Measurements from ENCODE around the gene CLSTN2. TPM values are rescaled to one million over a fixed set of nuclear protein-coding genes. Genes with fewer than 3 reads are reported as not detected.

Gene CLSTN2
- total and polyA plus RNA-seq, 12 donors: 0.67 to 17.8 (median 5.3) TPM

- H3K4me1 ChIP-seq (replicated peaks in 1 of 2): no peaks in the 10 kb centered on the region
- peaks cover 0 to 5% (median 0%) of the 10 kb centered on the region in 3 donors for H3K9me3 ChIP-seq (replicated peaks in 1 of 3)
- TF ChIP-seq CTCF (IDR thresholded peaks at IDR 0.05) (no peak), POLR2A (IDR thresholded peaks at IDR 0.05) (no peak)
- H3K27me3 ChIP-seq: no peaks in the 10 kb centered on the region
- 69 to 78% (median 74%) methylated on average over 2 to 4 of the region's 4 CpGs for WGBS, 4 donors
- no peak overlapping the region for H3K4me3 ChIP-seq
- intact Hi-C loops (cut with DNase I): no loop called here
- no peaks in the 10 kb centered on the region for H3K36me3 ChIP-seq (replicated peaks in 1 of 2)
- H3K27ac ChIP-seq: no peak overlapping the region
- no peak for DNase-seq
Observed at GRCh38 chr3:140205598-140205997, 270.6 kb downstream of the CLSTN2 start.

- TF ChIP-seq POLR2A (IDR thresholded peaks at IDR 0.05) (no peak), CTCF (IDR thresholded peaks at IDR 0.05) (no peak)
- H3K9me3 ChIP-seq (replicated peaks in 1 of 3): peaks cover 0 to 5% (median 0%) of the 10 kb centered on the region in 3 donors
- WGBS, 4 donors: 38 to 52% (median 49%) methylated on average over 4 of the region's 4 CpGs
- no peak overlapping the region for H3K4me3 ChIP-seq
- no peaks in the 10 kb centered on the region for H3K36me3 ChIP-seq (replicated peaks in 1 of 2)
- no peak overlapping the region for H3K27ac ChIP-seq
- no peaks in the 10 kb centered on the region for H3K27me3 ChIP-seq
- intact Hi-C loops (cut with DNase I): no loop called here
- no peaks in the 10 kb centered on the region for H3K4me1 ChIP-seq (replicated peaks in 1 of 2)
- no peak for DNase-seq
Observed at GRCh38 chr3:140206196-140207040, 271.4 kb downstream of the CLSTN2 start.

GRCh38 chr3:140207541-140207940 lies 272.6 kb downstream of the CLSTN2 start:
- no peak for DNase-seq
- peaks cover 0 to 5% (median 0%) of the 10 kb centered on the region in 3 donors for H3K9me3 ChIP-seq (replicated peaks in 1 of 3)
- H3K36me3 ChIP-seq (replicated peaks in 1 of 2): no peaks in the 10 kb centered on the region
- H3K27me3 ChIP-seq: no peaks in the 10 kb centered on the region
- intact Hi-C loops (cut with DNase I): no loop called here
- 47 to 69% (median 61%) methylated on average over 2 of the region's 2 CpGs for WGBS, 4 donors
- no peak overlapping the region for H3K27ac ChIP-seq
- TF ChIP-seq POLR2A (IDR thresholded peaks at IDR 0.05) (no peak), CTCF (IDR thresholded peaks at IDR 0.05) (no peak)
- no peaks in the 10 kb centered on the region for H3K4me1 ChIP-seq (replicated peaks in 1 of 2)
- no peak overlapping the region for H3K4me3 ChIP-seq

- no peak for TF ChIP-seq POLR2A (IDR thresholded peaks at IDR 0.05)
- TF ChIP-seq CTCF (IDR thresholded peaks at IDR 0.05): peak in 5 of 6 experiments; percentile 27 to 43 (median 34)
- H3K4me1 ChIP-seq (replicated peaks in 1 of 2): no peaks in the 10 kb centered on the region
- H3K27ac ChIP-seq: no peak overlapping the region
- no peak overlapping the region for H3K4me3 ChIP-seq
- no peaks in the 10 kb centered on the region for H3K9me3 ChIP-seq (replicated peaks in 1 of 3)
- WGBS, 4 donors: 57 to 68% (median 61%) methylated on average over 6 of the region's 6 CpGs
- DNase-seq: no peak
- H3K27me3 ChIP-seq: no peaks in the 10 kb centered on the region
- no peaks in the 10 kb centered on the region for H3K36me3 ChIP-seq (replicated peaks in 1 of 2)
- intact Hi-C loops (cut with DNase I): no loop called here
Observed at GRCh38 chr3:140216249-140216648, 281.3 kb downstream of the CLSTN2 start.
